IMR-90 (cell line): ENCODE data around the gene ADGRL4. TPM values are rescaled to one million over a fixed set of nuclear protein-coding genes. Genes with fewer than 3 reads are reported as not detected.

Experiments used
- ATAC-seq: fragments of 200-7000 bp; cut with Tn5 transposase; 2 replicates; pipeline ENCODE4 v1.9.1; 2020; ENCODE audit warnings: low read depth, mild to moderate bottlenecking, moderate library complexity
- BruUV-seq: library from RNA; stranded (reverse); fragments of 400-500 nt; replicated peaks from 2 replicates; lab custom pipeline; 2021; lab: Mats Ljungman, UMichigan
- CTCF ChIA-PET: fragments of 300-600 bp; formaldehyde crosslinking; extraction: SDS; loops from one replicate; lab custom pipeline; 2021; ENCODE audit warnings: antibody characterized with exemption; lab: Yijun Ruan, JAX
- POLR2A ChIA-PET: fragments of 300-600 bp; sonication (Branson Sonifier 250); formaldehyde crosslinking; loops from one replicate; lab custom pipeline; 2022; ENCODE audit warnings: antibody characterized with exemption; ENCODE audit not compliant: unreplicated experiment; lab: Charles Lee
- DNase-seq: peaks from one replicate; pipeline ENCODE4 v3.0.0; 2013
- H2AFZ ChIP-seq: replicated peaks from 2 replicates; pipeline ENCODE3; 2013; ENCODE audit warnings: low read length, mild to moderate bottlenecking; ENCODE audit not compliant: poor library complexity
- H2AK5ac ChIP-seq: 2 replicates; pipeline ENCODE4 v1.6.1; 2013; ENCODE audit warnings: low read depth, low read length, inconsistent platforms
- H2AK9ac ChIP-seq: replicated peaks from 2 replicates; pipeline ENCODE3; 2013; ENCODE audit warnings: mild to moderate bottlenecking, low read depth, low read length, moderate library complexity; ENCODE audit not compliant: poor library complexity
- H2BK120ac ChIP-seq: 2 replicates; pipeline ENCODE4 v1.6.1; 2013; ENCODE audit warnings: low read depth, low read length, inconsistent platforms
- H2BK15ac ChIP-seq: 3 replicates; pipeline ENCODE4 v1.6.1; 2013; ENCODE audit warnings: low read depth, low read length, inconsistent platforms
- H2BK20ac ChIP-seq: 2 replicates; pipeline ENCODE4 v1.6.1; 2013; ENCODE audit warnings: low read depth, mild to moderate bottlenecking, inconsistent platforms, low read length, moderate library complexity
- H2BK5ac ChIP-seq: 2 replicates; pipeline ENCODE4 v1.6.1; 2013; ENCODE audit warnings: mild to moderate bottlenecking, low read depth, low read length, inconsistent platforms; ENCODE audit not compliant: poor library complexity, severe bottlenecking
- H3K14ac ChIP-seq: replicated peaks from 2 replicates; pipeline ENCODE4 v1.6.1; 2013; ENCODE audit warnings: low read depth, low read length, inconsistent platforms
- H3K18ac ChIP-seq: 2 replicates; pipeline ENCODE4 v1.6.1; 2013; ENCODE audit warnings: low read depth, low read length, control low read depth
- H3K23ac ChIP-seq: 2 replicates; pipeline ENCODE4 v1.6.1; 2013; ENCODE audit warnings: low read depth, low read length, inconsistent platforms
- H3K27ac ChIP-seq: 2 replicates; pipeline ENCODE4 v1.5.1; 2013; ENCODE audit warnings: mild to moderate bottlenecking, control low read depth, low read length; ENCODE audit not compliant: insufficient read depth
- H3K27me3 ChIP-seq: 2 replicates; pipeline ENCODE4 v1.6.1; 2013; ENCODE audit warnings: low read length; ENCODE audit not compliant: control insufficient read depth, insufficient read depth
- H3K36me3 ChIP-seq: 2 replicates; pipeline ENCODE4 v1.6.1; 2013; ENCODE audit warnings: low read length, mixed read lengths; ENCODE audit not compliant: control insufficient read depth, insufficient read depth
- H3K4ac ChIP-seq: 2 replicates; pipeline ENCODE4 v1.6.1; 2013; ENCODE audit warnings: low read depth, low read length, inconsistent platforms
- H3K4me1 ChIP-seq: 2 replicates; pipeline ENCODE4 v1.6.1; 2013; ENCODE audit warnings: low read length, mixed read lengths; ENCODE audit not compliant: control insufficient read depth, insufficient read depth
- H3K4me2 ChIP-seq: 2 replicates; pipeline ENCODE4 v1.6.1; 2013; ENCODE audit warnings: low read depth, mild to moderate bottlenecking, control low read depth, low read length, moderate library complexity
- H3K4me3 ChIP-seq: 2 replicates; pipeline ENCODE4 v1.5.1; 2013; ENCODE audit warnings: low read depth, mild to moderate bottlenecking, control low read depth, low read length, moderate library complexity; ENCODE audit not compliant: insufficient read depth
- H3K56ac ChIP-seq: 2 replicates; pipeline ENCODE4 v1.6.1; 2013; ENCODE audit warnings: low read length, inconsistent platforms; ENCODE audit not compliant: insufficient read depth; ENCODE audit errors: extremely low read depth
- H3K79me1 ChIP-seq, 2 experiments: 2 replicates each; pipeline ENCODE4 v1.6.1; 2013; ENCODE audit warnings: low read length in 2 of 2, inconsistent platforms in 1 of 2, low read depth in 1 of 2
- H3K9ac ChIP-seq: 2 replicates; pipeline ENCODE4 v1.6.1; 2013; ENCODE audit warnings: low read depth, low read length, control low read depth
- H3K9me1 ChIP-seq: 2 replicates; pipeline ENCODE4 v1.6.1; 2013; ENCODE audit warnings: low read length, inconsistent platforms; ENCODE audit not compliant: insufficient read depth
- H3K9me3 ChIP-seq: 2 replicates; pipeline ENCODE4 v1.6.1; 2013; ENCODE audit warnings: low read length; ENCODE audit not compliant: control insufficient read depth, insufficient read depth
- H4K20me1 ChIP-seq: 2 replicates; pipeline ENCODE4 v1.6.1; 2013; ENCODE audit warnings: low read length, inconsistent platforms; ENCODE audit not compliant: insufficient read depth
- H4K5ac ChIP-seq: 2 replicates; pipeline ENCODE4 v1.6.1; 2013; ENCODE audit warnings: mild to moderate bottlenecking, low read depth, low read length, control low read depth
- H4K8ac ChIP-seq, 2 experiments: 2 replicates each; pipeline ENCODE4 v1.6.1; 2013; ENCODE audit warnings: low read depth in 2 of 2, low read length in 2 of 2, control low read depth in 1 of 2, inconsistent platforms in 1 of 2
- H4K91ac ChIP-seq: 2 replicates; pipeline ENCODE4 v1.6.1; 2013; ENCODE audit warnings: low read depth, low read length, inconsistent platforms; ENCODE audit not compliant: insufficient read depth
- CEBPB ChIP-seq: IDR thresholded peaks from 2 replicates; pipeline ENCODE4 v1.6.1; 2012; ENCODE audit warnings: low read depth, low read length, improper control_type of control experiment
- MAFK ChIP-seq: IDR thresholded peaks from 2 replicates; pipeline ENCODE4 v1.6.1; 2012; ENCODE audit warnings: low read depth, low read length, improper control_type of control experiment
- SMC3 ChIP-seq: fragments of 150-350 bp; IDR thresholded peaks from 2 replicates; pipeline ENCODE4 v1.6.1; 2016; ENCODE audit warnings: low read depth, mild to moderate bottlenecking, antibody characterized with exemption, low read length, moderate library complexity
- WGBS, 2 experiments: methylation state at CpG; one replicate each; pipeline versions ENCODE4 v1.1.5 to v1.1.7; 2013; ENCODE audit warnings: missing lambda C conversion rate in 2 of 2; ENCODE audit not compliant: insufficient read length in 1 of 2; ENCODE audit errors: extremely low coverage in 2 of 2; 5-methylcytosine and 5-hydroxymethylcytosine counted together
- dilution Hi-C: fragments of 300-500 bp; cut with HindIII; formaldehyde crosslinking; loops from one replicate; pipeline ENCODE4 v1.14.3; 2018; ENCODE audit warnings: low sequenced_read_pairs; ENCODE audit not compliant: unreplicated experiment
- in situ Hi-C: fragments of 300-500 bp; cut with MboI; formaldehyde crosslinking; loops from 3 replicates; pipeline ENCODE4 v1.14.3; 2019; ENCODE audit warnings: low sequenced_read_pairs, inconsistent platforms, mixed read lengths
- intact Hi-C: fragments of 100-400 bp; cut with micrococcal nuclease; formaldehyde crosslinking; loops from 2 replicates; pipeline ENCODE4 v1.10.0; 2022
- polyA plus RNA-seq, 3 experiments: library from polyadenylated mRNA; depleted of rRNA; stranded (reverse); fragments of >200 nt; gene quantifications; 2 replicates each; pipeline ENCODE4 v1.2.3, GENCODE V29; 2012; ENCODE audit warnings: low replicate concordance in 1 of 3
- total RNA-seq: library from RNA; depleted of rRNA; stranded (reverse); fragments of >200 nt; gene quantifications from 2 replicates; pipeline ENCODE4 v1.2.3, GENCODE V29; 2012

Gene ADGRL4
- total and polyA plus RNA-seq, 2 of the 4 experiments (the other 2 are of a cell fraction), result 3.2 to 4.5 TPM

DNA sequence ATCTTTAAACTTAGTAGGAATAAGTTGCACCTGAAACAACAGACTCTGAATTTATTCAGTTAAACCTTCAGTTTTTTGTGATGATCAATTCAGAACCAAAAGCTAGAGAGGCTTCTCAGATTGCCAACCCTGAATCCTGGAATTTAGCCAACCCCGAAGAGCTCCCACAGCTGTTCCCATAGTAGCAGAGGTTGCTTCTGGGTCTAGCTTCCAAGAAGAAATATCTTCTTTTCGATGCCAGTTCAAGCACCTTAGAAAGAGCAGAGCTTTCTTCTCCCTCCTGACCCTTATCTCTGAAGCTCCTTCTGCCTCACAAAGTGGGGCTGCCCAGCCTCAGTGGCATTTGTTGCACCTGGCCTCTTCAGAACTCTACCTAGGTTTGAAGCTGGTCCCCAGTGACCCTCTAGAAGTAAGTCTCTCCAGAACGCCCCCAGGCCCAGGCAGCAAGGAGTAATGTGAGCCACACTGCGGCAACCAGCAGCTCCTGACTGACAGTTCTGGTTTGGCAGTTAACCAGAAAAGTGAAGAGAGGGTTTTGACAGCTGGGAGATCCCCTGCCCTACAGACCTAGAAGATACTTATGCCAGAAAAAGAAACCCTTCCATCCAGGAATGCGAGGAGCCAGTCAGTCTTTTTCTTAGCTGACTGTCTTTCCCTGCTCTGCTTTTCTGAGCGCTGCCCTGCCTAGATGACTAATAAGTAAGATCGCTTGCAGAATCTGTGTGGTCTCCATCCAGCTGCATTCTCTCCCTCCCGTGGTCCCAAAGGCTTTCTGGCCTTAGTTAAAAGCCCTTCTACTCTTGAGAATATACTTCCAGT lies 165.9 kb downstream of the ADGRL4 start:
- H3K9me3 ChIP-seq, result no peaks in the 10 kb centered on the region
- H3K56ac ChIP-seq, result peak overlapping the region; percentile 32; the same call in 1 of the 2 replicates
- H3K36me3 ChIP-seq, result no peaks in the 10 kb centered on the region
- in situ Hi-C loops, result loop anchor here (5.0 kb wide), 1 partner anchor 357 kb away; no protein-coding TSS in a partner anchor
- H3K27me3 ChIP-seq, result no peaks in the 10 kb centered on the region
- H4K8ac ChIP-seq, result peak overlapping the region; percentile 46 to 54; a peak in 3 of 4 replicates
- H3K18ac ChIP-seq, result peak overlapping the region; percentile 66; the same call in 1 of the 2 replicates
- DNase-seq (peak; percentile 83), ATAC-seq (peak; percentile 76)
- peaks cover 9% of the 10 kb centered on the region for H3K4me1 ChIP-seq
- 7% methylated on average over 3 of the region's 8 CpGs; no CpG with 5 or more reads in 1 of the 2 experiments for WGBS, 2 experiments
- peak; percentile 25 for TF ChIP-seq SMC3
- 0 out of 2 replicates have a peak, but pooled peaks have one; percentile 29 for TF ChIP-seq CEBPB
- no peak for TF ChIP-seq MAFK
- H3K27ac ChIP-seq, result peak overlapping the region; percentile 28
- peak overlapping the region; percentile 7; the same call in 1 of the 2 replicates for H3K9ac ChIP-seq
- H3K14ac ChIP-seq, result peak overlapping the region; percentile 49; the same call in 1 of the 2 replicates
- H2AFZ ChIP-seq, result peak overlapping the region; percentile 84
- peak overlapping the region; percentile 80 for H2BK20ac ChIP-seq
- dilution Hi-C loops, result no loop called here
- peak overlapping the region; percentile 67 for H3K4ac ChIP-seq
- ChIA-PET POLR2A (no interaction called here), CTCF (interaction anchor here (0.9 to 1.1 kb wide), 2 partner anchors 45 to 358 kb away, joined by 3 to 4 read pairs; no protein-coding TSS in a partner anchor)
- H2AK5ac ChIP-seq, result peak overlapping the region; percentile 74; the same call in 1 of the 2 replicates
- no peaks in the 10 kb centered on the region for H4K20me1 ChIP-seq
- H2BK120ac ChIP-seq, result peak overlapping the region; percentile 82
- H3K4me2 ChIP-seq, result peak overlapping the region; percentile 82
- H3K9me1 ChIP-seq, result no peaks in the 10 kb centered on the region
- intact Hi-C loops, result loop anchor here (2.0 to 10.0 kb wide), 5 partner anchors 356 to 1377 kb away; no protein-coding TSS in a partner anchor
- no peak overlapping the region; the same call in 1 of the 2 replicates for H3K23ac ChIP-seq
- no peaks in the 10 kb centered on the region for H3K79me1 ChIP-seq
- no peak overlapping the region for H3K4me3 ChIP-seq
- H4K5ac ChIP-seq, result no peak overlapping the region; the same call in 1 of the 2 replicates
- peak overlapping the region; percentile 33; the same call in 2 of the 3 replicates for H2BK15ac ChIP-seq
- H2AK9ac ChIP-seq, result no peak overlapping the region
- no TSS peak for BruUV-seq
- H4K91ac ChIP-seq, result peak overlapping the region; percentile 57
- H2BK5ac ChIP-seq, result peak overlapping the region; percentile 39
